Activated naive CD4-positive, alpha-beta T cell treated with anti-CD3 and anti-CD28 coated beads for 36 hours (primary cell): Measurements from ENCODE around the gene MRPS27. TPM values are rescaled to one million over a fixed set of nuclear protein-coding genes. Genes with fewer than 3 reads are reported as not detected.
A peak's percentile ranks its signal among the peaks of the same experiment; 100 is the strongest.

Experiments
- CTCF ChIA-PET: fragments of 350-600 bp; sonication (Branson Sonifier 250); formaldehyde crosslinking; loops from one replicate; lab custom pipeline; 2021; ENCODE audit warnings: antibody characterized with exemption; lab: Charles Lee
- DNase-seq: peaks from one replicate; pipeline ENCODE4 v3.0.0-alpha.2; 2020
- H3K27ac Mint-ChIP-seq: one replicate; pipeline ENCODE4 v1.8.0; 2021; ENCODE audit warnings: mild to moderate bottlenecking, mixed read lengths
- H3K27me3 Mint-ChIP-seq: one replicate; pipeline ENCODE4 v1.8.0; 2021; ENCODE audit warnings: low read depth, mixed read lengths
- H3K36me3 Mint-ChIP-seq: one replicate; pipeline ENCODE4 v1.8.0; 2021; ENCODE audit warnings: low read depth, mixed read lengths
- H3K4me1 Mint-ChIP-seq: one replicate; pipeline ENCODE4 v1.8.0; 2021; ENCODE audit warnings: low read depth, mixed read lengths
- H3K4me3 Mint-ChIP-seq: one replicate; pipeline ENCODE4 v1.8.0; 2021; ENCODE audit warnings: mild to moderate bottlenecking, moderate library complexity, mixed read lengths
- H3K9me3 Mint-ChIP-seq: one replicate; pipeline ENCODE4 v1.8.0; 2021; ENCODE audit warnings: mixed read lengths
- intact Hi-C: fragments of 100-400 bp; cut with micrococcal nuclease; formaldehyde crosslinking; loops from one replicate; pipeline ENCODE4 v1.15.1; 2023
- total RNA-seq, 2 experiments: library from RNA; stranded (reverse); gene quantifications; one replicate each; pipeline ENCODE4 v1.2.3, GENCODE V29; 2021

Gene MRPS27
- total RNA-seq, 2 experiments from 2014 or later = 86.0 to 95.8 TPM

GRCh38 chr5:72221541-72221940 is 98.5 kb downstream of the MRPS27 start:
- Mint-ChIP-seq H3K27ac (no peak overlapping the region), H3K4me3 (no peak overlapping the region), H3K27me3 (no peaks in the 10 kb centered on the region), H3K36me3 (peaks cover 80% of the 10 kb centered on the region), H3K9me3 (no peaks in the 10 kb centered on the region), H3K4me1 (no peaks in the 10 kb centered on the region)
- CTCF ChIA-PET = no interaction called here
- intact Hi-C loops = no loop called here
- DNase-seq = no peak

GRCh38 chr5:72221099-72221498 is 98.9 kb downstream of the MRPS27 start:
- no peaks in the 10 kb centered on the region for H3K4me1 Mint-ChIP-seq
- CTCF ChIA-PET = no interaction called here
- no peak for DNase-seq
- no peak overlapping the region for H3K4me3 Mint-ChIP-seq
- H3K36me3 Mint-ChIP-seq = peaks cover 78% of the 10 kb centered on the region
- H3K9me3 Mint-ChIP-seq = no peaks in the 10 kb centered on the region
- H3K27ac Mint-ChIP-seq = no peak overlapping the region
- no peaks in the 10 kb centered on the region for H3K27me3 Mint-ChIP-seq
- intact Hi-C loops = no loop called here

GRCh38 chr5:72216756-72217155 is 103.3 kb downstream of the MRPS27 start:
- Mint-ChIP-seq H3K36me3 (peaks cover 49% of the 10 kb centered on the region), H3K27ac (no peak overlapping the region), H3K4me3 (no peak overlapping the region), H3K9me3 (no peaks in the 10 kb centered on the region), H3K27me3 (no peaks in the 10 kb centered on the region), H3K4me1 (no peaks in the 10 kb centered on the region)
- intact Hi-C loops = no loop called here
- DNase-seq = no peak
- CTCF ChIA-PET = no interaction called here

GRCh38 chr5:72214168-72214567 is 105.9 kb downstream of the MRPS27 start:
- no peaks in the 10 kb centered on the region for H3K9me3 Mint-ChIP-seq
- no peaks in the 10 kb centered on the region for H3K4me1 Mint-ChIP-seq
- H3K27ac Mint-ChIP-seq = no peak overlapping the region
- intact Hi-C loops = no loop called here
- no peak overlapping the region for H3K4me3 Mint-ChIP-seq
- H3K36me3 Mint-ChIP-seq = peaks cover 30% of the 10 kb centered on the region
- no peaks in the 10 kb centered on the region for H3K27me3 Mint-ChIP-seq
- no peak for DNase-seq
- CTCF ChIA-PET = no interaction called here

DNA sequence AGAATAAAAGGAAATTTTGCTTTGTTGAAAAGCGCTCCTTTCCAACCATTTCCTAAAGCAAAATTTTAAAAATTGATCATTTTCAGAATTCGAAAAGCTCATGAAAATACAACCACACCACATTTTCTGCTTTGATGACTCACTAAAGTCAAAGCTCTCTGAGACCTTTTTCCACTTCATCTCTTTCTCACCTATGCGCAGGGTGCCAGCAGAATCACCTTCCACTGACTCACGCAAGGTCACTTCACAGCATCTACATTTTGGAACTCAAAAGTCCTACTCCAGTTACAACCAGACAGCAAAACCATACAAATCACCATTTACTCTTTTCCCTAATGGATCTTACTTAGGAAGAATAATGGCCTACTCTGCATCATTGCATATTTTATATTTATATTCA is 106.6 kb downstream of the MRPS27 start:
- intact Hi-C loops = no loop called here
- H3K4me3 Mint-ChIP-seq = no peak overlapping the region
- no peaks in the 10 kb centered on the region for H3K9me3 Mint-ChIP-seq
- H3K4me1 Mint-ChIP-seq = peaks cover under 1% of the 10 kb centered on the region
- DNase-seq = no peak
- H3K27ac Mint-ChIP-seq = no peak overlapping the region
- CTCF ChIA-PET = no interaction called here
- H3K36me3 Mint-ChIP-seq = peaks cover 24% of the 10 kb centered on the region
- no peaks in the 10 kb centered on the region for H3K27me3 Mint-ChIP-seq

DNA sequence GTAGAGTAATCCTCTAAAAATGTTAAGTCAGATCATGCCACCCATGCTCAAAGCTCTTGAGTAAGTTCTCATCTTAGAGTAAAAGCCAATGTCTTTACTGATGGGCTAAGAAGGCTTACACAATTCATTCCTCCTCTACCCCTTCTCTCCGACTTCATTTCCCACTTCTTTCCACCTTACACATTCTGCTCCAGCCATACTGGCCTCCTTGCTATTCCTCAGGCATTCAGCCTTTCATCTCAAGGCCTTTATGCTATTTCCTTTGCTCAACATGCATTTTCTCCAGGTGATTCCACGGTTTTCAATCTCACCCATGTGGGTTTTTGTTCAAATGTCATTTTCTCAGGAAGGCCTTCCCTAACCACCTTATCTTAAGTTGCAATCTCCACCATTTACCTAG is 107.9 kb downstream of the MRPS27 start:
- CTCF ChIA-PET = no interaction called here
- no peak for DNase-seq
- H3K4me3 Mint-ChIP-seq = no peak overlapping the region
- peaks cover 6% of the 10 kb centered on the region for H3K4me1 Mint-ChIP-seq
- no peaks in the 10 kb centered on the region for H3K27me3 Mint-ChIP-seq
- peaks cover 12% of the 10 kb centered on the region for H3K36me3 Mint-ChIP-seq
- H3K9me3 Mint-ChIP-seq = no peaks in the 10 kb centered on the region
- intact Hi-C loops = no loop called here
- H3K27ac Mint-ChIP-seq = no peak overlapping the region

DNA sequence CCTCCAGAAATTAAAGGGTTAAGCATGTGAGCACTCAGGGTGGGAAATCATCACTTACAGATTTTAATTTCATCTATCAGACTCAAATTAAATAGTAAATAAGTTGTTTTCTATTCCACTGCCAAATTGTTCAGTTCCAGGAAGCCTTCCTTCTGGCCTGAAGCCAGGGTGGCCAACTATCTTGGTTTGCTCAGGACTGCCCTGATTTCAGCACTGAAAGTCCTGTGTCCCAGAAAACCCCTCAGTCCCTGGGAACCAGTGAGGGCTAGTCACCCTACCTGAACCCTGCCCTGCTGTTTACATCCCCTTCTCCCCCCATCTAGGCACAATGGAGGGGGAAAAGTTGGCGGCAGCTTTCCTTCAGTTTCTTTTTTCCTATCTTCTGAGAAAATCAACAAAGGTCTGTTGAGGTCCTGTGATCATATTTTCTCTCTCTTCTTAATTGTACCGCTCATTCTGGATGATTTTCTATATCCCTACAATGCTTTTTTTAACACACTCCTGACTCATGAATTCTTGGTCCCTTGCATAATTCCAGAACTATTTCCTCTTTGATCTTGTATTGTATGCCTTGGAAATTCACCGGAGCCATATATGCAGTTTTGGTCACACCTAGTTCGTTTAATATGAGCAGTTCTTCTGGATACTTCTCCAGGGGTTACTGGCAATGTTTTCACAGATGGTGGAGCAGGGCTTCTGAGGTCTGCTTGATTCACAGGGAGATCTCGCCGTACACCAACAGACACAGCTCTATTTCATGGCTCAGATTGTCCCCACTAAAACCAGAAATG is 109.0 kb downstream of the MRPS27 start:
- DNase-seq = no peak
- Mint-ChIP-seq H3K36me3 (peaks cover 5% of the 10 kb centered on the region), H3K27me3 (no peaks in the 10 kb centered on the region), H3K4me1 (peaks cover 12% of the 10 kb centered on the region), H3K27ac (no peak overlapping the region), H3K9me3 (no peaks in the 10 kb centered on the region), H3K4me3 (no peak overlapping the region)
- CTCF ChIA-PET = no interaction called here
- intact Hi-C loops = no loop called here

- intact Hi-C loops = no loop called here
- CTCF ChIA-PET = no interaction called here
- Mint-ChIP-seq H3K27ac (no peak overlapping the region), H3K36me3 (peaks cover 4% of the 10 kb centered on the region), H3K4me3 (no peak overlapping the region), H3K27me3 (no peaks in the 10 kb centered on the region), H3K9me3 (no peaks in the 10 kb centered on the region), H3K4me1 (peaks cover 17% of the 10 kb centered on the region)
- DNase-seq = no peak
Observed at GRCh38 chr5:72209147-72210115, 110.6 kb downstream of the MRPS27 start.

DNA sequence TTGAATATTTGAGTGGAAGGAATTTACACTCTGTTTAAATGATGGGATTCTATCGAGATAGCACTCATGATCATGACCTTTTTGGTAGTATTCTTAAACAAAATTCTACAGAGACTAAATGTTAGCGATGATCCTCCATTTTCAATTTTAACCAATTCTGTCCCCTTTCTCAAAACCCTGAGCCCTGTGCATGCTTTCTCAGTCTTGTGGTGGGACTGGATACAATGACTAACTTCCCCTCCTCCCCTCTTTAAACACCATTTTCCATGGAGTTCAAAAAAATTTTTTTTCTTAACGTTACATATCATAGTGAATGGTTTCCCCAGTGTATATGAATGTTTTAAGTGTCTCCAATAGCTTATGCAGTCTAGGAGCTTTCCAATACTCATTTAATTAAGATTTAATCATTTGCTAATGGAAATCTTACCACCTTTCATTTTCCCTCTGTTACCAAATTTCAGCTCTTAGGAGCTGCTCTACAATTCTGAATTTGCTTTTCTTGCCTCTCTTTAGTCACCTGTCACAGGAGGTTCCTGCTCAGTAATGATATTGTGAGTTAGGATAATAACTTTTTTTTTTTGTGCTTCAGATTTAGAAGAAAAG is 111.6 kb downstream of the MRPS27 start:
- H3K36me3 Mint-ChIP-seq = peaks cover 4% of the 10 kb centered on the region
- H3K9me3 Mint-ChIP-seq = no peaks in the 10 kb centered on the region
- CTCF ChIA-PET = interaction anchor here (0.6 kb wide), 1 partner anchor 734 kb away, joined by 3 read pairs; no protein-coding TSS in a partner anchor
- no peaks in the 10 kb centered on the region for H3K27me3 Mint-ChIP-seq
- H3K4me3 Mint-ChIP-seq = no peak overlapping the region
- DNase-seq = no peak
- H3K4me1 Mint-ChIP-seq = peaks cover 17% of the 10 kb centered on the region
- no peak overlapping the region for H3K27ac Mint-ChIP-seq
- intact Hi-C loops = no loop called here

DNA sequence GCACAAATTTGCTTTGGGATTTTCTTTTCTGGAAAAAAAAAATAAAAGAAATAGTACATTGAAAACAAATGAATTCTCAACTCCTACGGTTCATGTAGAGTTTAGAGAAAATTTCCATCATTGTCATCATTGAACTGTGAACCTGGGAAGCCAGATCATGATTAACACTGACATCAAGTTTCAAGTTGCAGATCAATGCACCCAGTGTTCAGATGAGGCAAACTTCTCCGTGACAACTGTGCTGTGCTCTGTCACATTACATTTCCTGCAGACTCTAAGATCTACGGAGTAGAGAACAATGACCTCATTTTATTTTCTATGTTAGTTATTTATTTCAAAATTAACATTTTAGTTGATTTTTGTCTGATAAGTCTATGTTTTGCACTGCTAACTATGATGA is 113.0 kb downstream of the MRPS27 start:
- no peak overlapping the region for H3K27ac Mint-ChIP-seq
- CTCF ChIA-PET = no interaction called here
- peaks cover 17% of the 10 kb centered on the region for H3K4me1 Mint-ChIP-seq
- intact Hi-C loops = loop anchor here (1.0 to 2.0 kb wide), 2 partner anchors 27 to 68 kb away; no protein-coding TSS in a partner anchor
- peaks cover 3% of the 10 kb centered on the region for H3K36me3 Mint-ChIP-seq
- no peaks in the 10 kb centered on the region for H3K9me3 Mint-ChIP-seq
- H3K4me3 Mint-ChIP-seq = no peak overlapping the region
- DNase-seq = peak; percentile 25
- H3K27me3 Mint-ChIP-seq = no peaks in the 10 kb centered on the region

DNA sequence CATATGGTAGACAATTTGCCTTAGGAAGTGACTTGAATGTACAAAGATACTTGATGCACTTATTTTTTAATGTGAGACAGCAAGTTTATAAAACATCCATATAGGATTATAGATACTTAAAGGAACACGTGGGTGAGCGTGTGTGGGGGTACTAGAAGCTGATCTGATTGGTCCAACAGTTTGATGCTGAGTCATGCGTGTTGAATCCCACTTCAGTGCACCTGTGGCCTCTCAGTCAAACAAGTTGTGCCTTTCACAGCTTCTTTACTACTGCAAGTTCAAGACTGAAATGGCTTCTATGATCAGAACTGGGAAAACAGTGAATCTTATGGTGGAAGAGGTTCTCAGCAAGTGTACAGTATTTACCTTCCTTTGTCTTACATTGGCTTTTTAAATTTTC is 113.9 kb downstream of the MRPS27 start:
- no peak for DNase-seq
- CTCF ChIA-PET = interaction anchor here (0.9 kb wide), 1 partner anchor 8 kb away, joined by 3 read pairs; no protein-coding TSS in a partner anchor
- H3K4me3 Mint-ChIP-seq = no peak overlapping the region
- peaks cover under 1% of the 10 kb centered on the region for H3K36me3 Mint-ChIP-seq
- peaks cover 17% of the 10 kb centered on the region for H3K4me1 Mint-ChIP-seq
- intact Hi-C loops = loop anchor here (2.0 kb wide), 1 partner anchor 67 kb away; no protein-coding TSS in a partner anchor
- H3K9me3 Mint-ChIP-seq = no peaks in the 10 kb centered on the region
- H3K27ac Mint-ChIP-seq = no peak overlapping the region
- no peaks in the 10 kb centered on the region for H3K27me3 Mint-ChIP-seq

GRCh38 chr5:72205431-72206009 is 114.5 kb downstream of the MRPS27 start:
- no peak overlapping the region for H3K27ac Mint-ChIP-seq
- H3K27me3 Mint-ChIP-seq = no peaks in the 10 kb centered on the region
- no peak for DNase-seq
- intact Hi-C loops = loop anchor here (2.0 kb wide), 1 partner anchor 67 kb away; no protein-coding TSS in a partner anchor
- CTCF ChIA-PET = interaction anchor here (0.9 kb wide), 1 partner anchor 7 kb away, joined by 3 read pairs; no protein-coding TSS in a partner anchor
- no peaks in the 10 kb centered on the region for H3K9me3 Mint-ChIP-seq
- no peaks in the 10 kb centered on the region for H3K36me3 Mint-ChIP-seq
- no peak overlapping the region for H3K4me3 Mint-ChIP-seq
- H3K4me1 Mint-ChIP-seq = peaks cover 17% of the 10 kb centered on the region
